HG03521 (cell line): ENCODE results near the gene CTAGE4.
"Not testable (repeated sequence)": the region's sequence is repeated elsewhere in the genome, so short reads cannot be mapped to it uniquely, and the experiment has no call there.

Source experiments
- ATAC-seq: cut with Tn5 transposase; IDR thresholded peaks from one replicate; pipeline ENCODE4 v1.9.1; 2021; ENCODE audit warnings: mild to moderate bottlenecking, moderate library complexity; ENCODE audit not compliant: unreplicated experiment

CTAGE4 gene

GRCh38 chr7:144203086-144203485 is 19.8 kb downstream of the CTAGE4 start:
- not testable (repeated sequence) for ATAC-seq

- ATAC-seq, result not testable (repeated sequence)
Measured at GRCh38 chr7:144205306-144205705, 22.0 kb downstream of the CTAGE4 start.

GRCh38 chr7:144217200-144217599 is 33.9 kb downstream of the CTAGE4 start:
- ATAC-seq, result not testable (repeated sequence)

- not testable (repeated sequence) for ATAC-seq
Measured at GRCh38 chr7:144218581-144218980, 35.3 kb downstream of the CTAGE4 start.

GRCh38 chr7:144219149-144219548 is 35.9 kb downstream of the CTAGE4 start:
- not testable (repeated sequence) for ATAC-seq

- not testable (repeated sequence) for ATAC-seq
Measured at GRCh38 chr7:144220531-144220930, 37.3 kb downstream of the CTAGE4 start.

GRCh38 chr7:144223675-144224074 is 40.4 kb downstream of the CTAGE4 start:
- ATAC-seq, result not testable (repeated sequence)

DNA sequence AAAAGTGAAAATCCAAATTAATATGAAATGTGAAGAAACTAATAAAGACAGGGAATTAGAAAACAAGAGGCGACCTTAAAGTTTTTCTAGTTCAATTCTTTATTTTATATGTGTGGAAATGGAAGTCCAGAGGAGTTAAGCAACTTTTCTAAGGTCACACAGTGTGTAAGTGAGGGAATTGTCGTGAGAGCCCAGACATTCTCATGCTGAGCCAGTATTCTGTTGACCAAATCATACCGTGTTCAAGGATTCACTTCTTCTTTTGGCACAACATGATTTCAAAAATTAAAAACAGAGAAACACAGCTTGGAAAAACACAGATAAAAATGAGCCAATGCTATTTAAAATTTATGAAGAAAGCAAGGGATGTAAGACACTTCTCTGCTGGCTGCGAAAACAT is 43.6 kb downstream of the CTAGE4 start:
- ATAC-seq, result not testable (repeated sequence)

- not testable (repeated sequence) for ATAC-seq
Measured at GRCh38 chr7:144228810-144229209, 45.5 kb downstream of the CTAGE4 start.

DNA sequence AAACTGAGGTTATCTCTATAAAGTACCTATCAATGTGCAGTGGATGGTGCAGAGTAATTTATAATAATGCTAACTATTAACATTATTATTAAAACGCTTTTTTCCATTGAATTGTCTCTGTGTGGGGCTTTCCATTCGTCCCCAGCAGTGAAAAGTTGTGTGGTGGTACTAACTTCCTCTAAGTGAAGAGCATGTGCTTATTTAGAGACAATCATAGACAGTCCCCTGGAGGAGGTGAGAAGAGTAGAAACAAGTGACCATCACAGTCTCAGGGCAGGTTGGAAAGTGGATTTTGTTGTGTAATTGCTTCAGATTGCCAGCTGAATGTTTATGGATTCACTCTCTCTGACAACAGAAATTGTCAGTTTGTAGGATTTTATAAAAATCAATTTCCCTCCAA is 47.8 kb downstream of the CTAGE4 start:
- ATAC-seq, result not testable (repeated sequence)

- not testable (repeated sequence) for ATAC-seq
Measured at GRCh38 chr7:144233039-144233438, 49.8 kb downstream of the CTAGE4 start.
